ENCODE results near the gene MPC2. TPM values are rescaled to one million over a fixed set of nuclear protein-coding genes. Genes with fewer than 3 reads are reported as not detected.
"Not testable (repeated sequence)": the region's sequence is repeated elsewhere in the genome, so short reads cannot be mapped to it uniquely, and the experiment has no call there.

MPC2 gene
- total RNA-seq, 4 donors from 2014 or later: 21.5 to 127 (median 38.5) TPM

DNA sequence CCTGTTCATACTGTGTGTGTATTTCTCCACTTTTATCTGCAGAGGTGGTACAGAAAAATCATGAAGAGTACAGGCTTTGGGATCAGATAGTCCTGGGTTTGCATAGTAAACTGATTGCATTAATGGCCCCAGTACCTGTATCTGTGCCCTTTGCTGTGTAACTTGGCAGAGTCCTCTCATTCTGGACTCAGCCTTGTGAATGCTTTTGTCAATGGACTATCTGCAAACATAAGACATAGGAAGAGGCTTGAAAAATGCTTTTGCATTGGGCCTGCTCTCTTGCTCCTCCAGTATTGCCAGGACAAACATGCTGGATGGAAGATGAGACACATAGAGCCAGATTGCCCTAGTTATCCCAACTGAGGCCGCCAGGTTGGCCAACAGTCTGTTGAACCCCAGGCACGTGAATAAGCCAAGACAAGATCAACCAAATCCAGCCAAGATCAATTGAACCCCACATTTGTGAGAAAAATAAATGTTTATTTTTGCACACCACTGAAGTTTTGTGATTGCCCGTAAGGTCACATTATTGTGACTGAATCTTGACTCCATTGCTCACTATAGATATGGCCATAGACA, 60.2 kb downstream of the MPC2 start:
- H3K4me1 ChIP-seq: no peaks in the 10 kb centered on the region
- no peak overlapping the region for H3K27ac ChIP-seq
- no peak overlapping the region for H3K4me3 ChIP-seq
- DNase-seq: no peak
- TF ChIP-seq POLR2A (IDR thresholded peaks at IDR 0.05): no peak
- TF ChIP-seq, protein P1, sequence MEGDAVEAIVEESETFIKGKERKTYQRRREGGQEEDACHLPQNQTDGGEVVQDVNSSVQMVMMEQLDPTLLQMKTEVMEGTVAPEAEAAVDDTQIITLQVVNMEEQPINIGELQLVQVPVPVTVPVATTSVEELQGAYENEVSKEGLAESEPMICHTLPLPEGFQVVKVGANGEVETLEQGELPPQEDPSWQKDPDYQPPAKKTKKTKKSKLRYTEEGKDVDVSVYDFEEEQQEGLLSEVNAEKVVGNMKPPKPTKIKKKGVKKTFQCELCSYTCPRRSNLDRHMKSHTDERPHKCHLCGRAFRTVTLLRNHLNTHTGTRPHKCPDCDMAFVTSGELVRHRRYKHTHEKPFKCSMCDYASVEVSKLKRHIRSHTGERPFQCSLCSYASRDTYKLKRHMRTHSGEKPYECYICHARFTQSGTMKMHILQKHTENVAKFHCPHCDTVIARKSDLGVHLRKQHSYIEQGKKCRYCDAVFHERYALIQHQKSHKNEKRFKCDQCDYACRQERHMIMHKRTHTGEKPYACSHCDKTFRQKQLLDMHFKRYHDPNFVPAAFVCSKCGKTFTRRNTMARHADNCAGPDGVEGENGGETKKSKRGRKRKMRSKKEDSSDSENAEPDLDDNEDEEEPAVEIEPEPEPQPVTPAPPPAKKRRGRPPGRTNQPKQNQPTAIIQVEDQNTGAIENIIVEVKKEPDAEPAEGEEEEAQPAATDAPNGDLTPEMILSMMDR (IDR thresholded peaks at IDR 0.05): no peak
- H3K36me3 ChIP-seq: no peaks in the 10 kb centered on the region
- H3K27me3 ChIP-seq: no peaks in the 10 kb centered on the region
- H3K9me3 ChIP-seq: no peaks in the 10 kb centered on the region
- intact Hi-C loops (cut with DNase I; ENCODE audit: low total_unique reads): no loop called here

DNA sequence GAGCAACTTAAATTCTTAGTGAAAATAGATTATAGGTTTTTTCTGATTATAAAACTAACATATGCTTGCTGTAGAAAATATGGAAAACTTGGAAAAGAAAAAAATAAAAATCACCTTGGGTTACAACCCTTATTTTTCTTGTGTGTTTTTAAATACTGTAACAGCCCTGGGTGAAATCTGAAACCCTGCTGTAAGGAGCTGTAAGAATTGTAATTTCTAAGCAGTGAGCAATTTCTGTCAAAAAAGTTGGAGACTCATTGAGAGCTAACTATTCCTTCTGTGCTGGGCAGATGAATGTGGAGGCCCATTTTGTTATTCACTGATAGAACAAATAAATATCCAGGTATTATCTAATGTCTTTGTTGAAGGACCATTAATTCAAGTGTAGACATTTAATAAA, 65.5 kb downstream of the MPC2 start:
- TF ChIP-seq POLR2A (IDR thresholded peaks at IDR 0.05): no peak
- TF ChIP-seq, protein P1 (IDR thresholded peaks at IDR 0.05): no peak
- no peak for DNase-seq
- intact Hi-C loops (cut with DNase I; ENCODE audit: low total_unique reads): no loop called here
- no peak overlapping the region for H3K4me3 ChIP-seq
- no peak overlapping the region for H3K27ac ChIP-seq
- H3K9me3 ChIP-seq: no peaks in the 10 kb centered on the region
- no peaks in the 10 kb centered on the region for H3K4me1 ChIP-seq
- H3K27me3 ChIP-seq: no peaks in the 10 kb centered on the region
- no peaks in the 10 kb centered on the region for H3K36me3 ChIP-seq

DNA sequence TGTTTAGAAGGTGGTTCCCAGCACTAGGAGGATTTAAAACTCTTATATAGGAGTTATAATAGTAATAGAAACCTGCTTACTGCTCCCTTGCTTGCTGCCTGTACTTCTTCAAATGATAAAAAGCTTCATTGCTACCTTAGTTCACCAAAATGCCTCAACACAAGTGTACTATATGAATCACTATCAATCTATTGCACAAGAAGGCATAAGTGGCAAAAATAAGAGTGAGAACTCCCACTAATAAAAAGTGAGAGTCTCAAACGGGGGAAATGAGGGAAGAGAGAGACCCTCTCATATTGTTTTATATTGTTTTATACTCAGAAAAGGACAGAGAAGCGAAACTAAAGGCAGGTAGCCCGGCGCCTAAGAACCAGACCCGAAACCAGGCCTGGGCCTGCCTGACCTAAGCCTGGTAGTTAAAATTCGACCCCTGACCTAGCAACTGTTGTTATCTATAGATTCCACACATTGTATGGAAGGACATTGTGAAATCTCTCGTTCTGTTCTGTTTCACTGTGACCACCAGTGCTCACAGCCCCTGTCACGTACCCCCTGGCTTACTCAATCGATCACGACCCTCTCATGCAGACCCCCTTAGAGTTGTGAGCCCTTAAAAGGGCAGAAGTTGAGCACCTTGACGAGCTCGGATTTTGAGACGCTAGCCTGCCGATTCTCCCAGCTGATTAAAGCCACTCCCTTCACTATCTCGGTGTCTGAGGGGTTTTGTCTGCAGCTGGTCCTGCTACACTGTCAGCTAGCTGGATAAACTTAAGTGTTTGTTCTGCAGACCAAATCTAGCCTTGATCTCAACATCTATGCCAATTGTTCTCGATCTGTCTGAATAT, 67.5 kb downstream of the MPC2 start:
- H3K4me3 ChIP-seq; intact Hi-C loops (cut with DNase I; ENCODE audit: low total_unique reads); H3K4me1 ChIP-seq; H3K9me3 ChIP-seq; DNase-seq; H3K27ac ChIP-seq; H3K36me3 ChIP-seq; H3K27me3 ChIP-seq: not testable (repeated sequence)

DNA sequence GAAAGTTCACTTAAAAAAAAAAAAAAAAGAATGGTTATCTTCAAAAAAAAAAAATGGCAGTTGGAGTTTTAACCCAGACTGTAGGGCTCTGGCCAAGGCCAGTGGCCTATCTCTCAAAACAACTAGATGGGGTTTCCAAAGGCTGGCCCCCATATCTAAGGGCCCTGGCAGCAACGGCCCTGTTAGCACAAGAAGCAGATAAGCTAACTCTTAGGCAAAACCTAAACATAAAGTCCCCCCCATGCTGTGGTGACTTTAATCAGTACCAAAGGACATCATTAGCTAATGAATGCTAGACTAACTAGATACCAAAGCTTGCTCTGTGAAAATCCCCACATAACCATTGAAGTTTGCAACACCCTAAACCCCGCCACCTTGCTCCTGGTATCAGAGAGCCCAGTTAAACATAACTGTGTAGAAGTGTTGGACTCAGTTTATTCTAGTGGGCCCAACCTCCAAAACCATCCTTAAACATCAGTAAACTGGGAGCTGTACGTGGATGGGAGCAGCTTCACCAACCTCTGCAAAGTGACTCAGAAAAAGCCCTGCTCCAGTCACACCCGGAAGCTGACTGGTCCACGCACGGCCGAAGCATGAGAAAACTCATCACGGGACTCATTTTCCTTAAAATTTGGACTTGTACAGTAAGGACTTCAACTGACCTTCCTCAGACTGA, 70.0 kb downstream of the MPC2 start:
- H3K27ac ChIP-seq; H3K4me3 ChIP-seq; DNase-seq; intact Hi-C loops (cut with DNase I; ENCODE audit: low total_unique reads); H3K9me3 ChIP-seq; H3K4me1 ChIP-seq; H3K36me3 ChIP-seq; H3K27me3 ChIP-seq: not testable (repeated sequence)

Other genes starting within 250 kb of the MPC2 start
- 100 to 1,000 TPM in 2 of 4 donors, 10 to 100 TPM in 2; 24.3 to 150 (median 82.3) TPM for gene MPZL1, start 215.1 kb downstream of the MPC2 start, total RNA-seq
- gene ADCY10, start 22.9 kb downstream of the MPC2 start, total RNA-seq: 1 to 10 TPM in 1 of 4 donors, under 1 TPM in 3; 0.26 to 1.2 (median 0.52) TPM
- 10 to 100 TPM; 19.1 to 77.7 (median 44.9) TPM for gene DCAF6, start 389 bp downstream of the MPC2 start, total RNA-seq
- gene GPR161, start 199.9 kb upstream of the MPC2 start, total RNA-seq: 10 to 100 TPM in 3 of 4 donors, 1 to 10 TPM in 1; 9.7 to 45.5 (median 37.6) TPM
- gene TIPRL, start 241.9 kb upstream of the MPC2 start, total RNA-seq: 10 to 100 TPM in 3 of 4 donors, 1 to 10 TPM in 1; 9.5 to 59.2 (median 28.3) TPM

All from uterus (tissue), 4 donors.